H1 (cell line): Measurements from ENCODE around the gene VASH1.

Experiments
- EZH2 ChIP-seq: fragments of 200-600 bp; sonication (generic); IDR thresholded peaks from 2 replicates; pipeline ENCODE4 v1.7.1; 2012; ENCODE audit warnings: low read depth, mild to moderate bottlenecking, moderate library complexity, low read length, inconsistent platforms; ENCODE audit not compliant: severe bottlenecking
- GABPA ChIP-seq: IDR thresholded peaks from 2 replicates; pipeline ENCODE4 v1.6.1; 2011; ENCODE audit warnings: mild to moderate bottlenecking, low read length, moderate library complexity, borderline replicate concordance; ENCODE audit not compliant: insufficient read depth
- HDAC6 ChIP-seq: IDR thresholded peaks from one replicate; pipeline ENCODE4 v1.7.1; 2012; ENCODE audit warnings: low read depth, mild to moderate bottlenecking, inconsistent platforms, low read length, moderate library complexity
- JUN ChIP-seq: IDR thresholded peaks from 2 replicates; pipeline ENCODE4 v1.6.1; 2011; ENCODE audit warnings: low read depth, mild to moderate bottlenecking, improper control_type of control experiment, low read length
- JUND ChIP-seq: IDR thresholded peaks from 2 replicates; pipeline ENCODE4 v1.6.1; 2011; ENCODE audit warnings: mild to moderate bottlenecking, improper control_type of control experiment, low read length
- MAFK ChIP-seq: IDR thresholded peaks from 2 replicates; pipeline ENCODE4 v1.6.1; 2012; ENCODE audit warnings: low read depth, mild to moderate bottlenecking, improper control_type of control experiment, low read length
- MAX ChIP-seq: IDR thresholded peaks from 2 replicates; pipeline ENCODE4 v1.6.1; 2012; ENCODE audit warnings: inconsistent platforms
- POLR2A ChIP-seq, 2 experiments: IDR thresholded peaks; 1 replicate in 1 of 2; 2 replicates in 1 of 2; pipeline ENCODE4 v1.6.1; 2011; ENCODE audit warnings: low read depth in 2 of 2, low read length in 2 of 2, mild to moderate bottlenecking in 2 of 2; ENCODE audit errors: control extremely low read depth in 1 of 2
- POLR2AphosphoS5 ChIP-seq: IDR thresholded peaks from 2 replicates; pipeline ENCODE4 v1.6.1; 2011; ENCODE audit warnings: low read depth, low read length
- TF ChIP-seq, protein P1 (sequence below), 3 experiments: IDR thresholded peaks; 1 replicate in 2 of 3; 2 replicates in 1 of 3; pipeline versions ENCODE4 v1.5.1 to v1.6.1; 2011; ENCODE audit warnings: low read length in 3 of 3, mild to moderate bottlenecking in 3 of 3, inconsistent platforms in 2 of 3, low read depth in 1 of 3, moderate library complexity in 1 of 3; ENCODE audit not compliant: insufficient read depth in 1 of 3; ENCODE audit errors: control extremely low read depth in 1 of 3

DNA sequence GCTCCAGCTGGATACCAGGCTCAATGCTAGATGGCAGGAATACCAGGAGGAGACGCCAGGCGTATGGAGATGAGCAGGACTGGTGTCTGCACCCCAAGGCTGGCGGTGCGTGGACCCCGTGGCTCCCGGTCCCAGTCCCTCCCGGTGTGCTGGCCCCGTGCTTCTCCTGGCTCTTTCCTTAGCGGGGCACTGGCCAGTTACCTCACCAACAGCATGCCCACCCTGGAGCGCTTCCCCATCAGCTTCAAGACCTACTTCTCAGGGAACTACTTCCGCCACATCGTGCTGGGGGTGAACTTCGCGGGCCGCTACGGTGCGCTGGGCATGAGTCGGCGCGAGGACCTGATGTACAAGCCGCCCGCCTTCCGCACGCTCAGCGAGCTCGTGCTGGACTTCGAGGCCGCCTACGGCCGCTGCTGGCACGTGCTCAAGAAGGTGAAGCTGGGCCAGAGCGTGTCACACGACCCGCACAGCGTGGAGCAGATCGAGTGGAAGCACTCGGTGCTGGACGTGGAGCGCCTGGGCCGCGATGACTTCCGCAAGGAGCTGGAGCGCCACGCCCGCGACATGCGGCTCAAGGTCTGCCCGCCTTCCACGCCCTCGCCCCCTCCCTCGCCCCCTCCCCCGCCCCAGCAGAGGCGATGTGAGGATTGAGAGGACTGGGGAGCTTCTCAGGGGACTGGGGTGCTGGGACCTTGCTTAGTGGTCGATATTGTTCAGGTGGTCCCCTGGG is 14.6 kb downstream of the VASH1 start:
- TF ChIP-seq, protein P1, sequence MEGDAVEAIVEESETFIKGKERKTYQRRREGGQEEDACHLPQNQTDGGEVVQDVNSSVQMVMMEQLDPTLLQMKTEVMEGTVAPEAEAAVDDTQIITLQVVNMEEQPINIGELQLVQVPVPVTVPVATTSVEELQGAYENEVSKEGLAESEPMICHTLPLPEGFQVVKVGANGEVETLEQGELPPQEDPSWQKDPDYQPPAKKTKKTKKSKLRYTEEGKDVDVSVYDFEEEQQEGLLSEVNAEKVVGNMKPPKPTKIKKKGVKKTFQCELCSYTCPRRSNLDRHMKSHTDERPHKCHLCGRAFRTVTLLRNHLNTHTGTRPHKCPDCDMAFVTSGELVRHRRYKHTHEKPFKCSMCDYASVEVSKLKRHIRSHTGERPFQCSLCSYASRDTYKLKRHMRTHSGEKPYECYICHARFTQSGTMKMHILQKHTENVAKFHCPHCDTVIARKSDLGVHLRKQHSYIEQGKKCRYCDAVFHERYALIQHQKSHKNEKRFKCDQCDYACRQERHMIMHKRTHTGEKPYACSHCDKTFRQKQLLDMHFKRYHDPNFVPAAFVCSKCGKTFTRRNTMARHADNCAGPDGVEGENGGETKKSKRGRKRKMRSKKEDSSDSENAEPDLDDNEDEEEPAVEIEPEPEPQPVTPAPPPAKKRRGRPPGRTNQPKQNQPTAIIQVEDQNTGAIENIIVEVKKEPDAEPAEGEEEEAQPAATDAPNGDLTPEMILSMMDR (IDR thresholded peaks at IDR 0.05; ENCODE audit: control extremely low read depth in 1 of 3, insufficient read depth in 1 of 3, low read depth in 1 of 3, low read length in 3 of 3): no peak
- TF ChIP-seq MAX (no peak), MAFK (no peak), POLR2A (IDR thresholded peaks at IDR 0.05; ENCODE audit: control extremely low read depth in 1 of 2, low read depth in 2 of 2, low read length in 2 of 2) (no peak), POLR2AphosphoS5 (no peak), HDAC6 (no peak), GABPA (no peak), JUN (no peak), JUND (no peak), EZH2 (no peak)
